Testis (tissue), 3 donors: ENCODE results near the gene PLA2R1. TPM values are rescaled to one million over a fixed set of nuclear protein-coding genes. Genes with fewer than 3 reads are reported as not detected.

Experiments
- DNase-seq: peaks from one replicate; pipeline ENCODE4 v3.0.0-alpha.2; 2019
- H3K27ac ChIP-seq, 2 donors: fragments of 200-600 bp; sonication (generic); one replicate each; pipeline ENCODE4 v1.5.1; 2019
- H3K27me3 ChIP-seq: fragments of 200-600 bp; sonication (generic); one replicate; pipeline ENCODE4 v1.5.1; 2019
- H3K36me3 ChIP-seq: fragments of 200-600 bp; sonication (generic); one replicate; pipeline ENCODE4 v1.5.1; 2017; ENCODE audit warnings: low read depth; ENCODE audit errors: missing control alignments
- H3K4me1 ChIP-seq: fragments of 200-600 bp; sonication (generic); one replicate; pipeline ENCODE4 v1.5.1; 2019
- H3K4me3 ChIP-seq, 2 donors: fragments of 200-600 bp; sonication (generic); one replicate each; pipeline ENCODE4 v1.5.1; 2017 to 2019
- H3K9me3 ChIP-seq: fragments of 200-600 bp; sonication (generic); one replicate; pipeline ENCODE4 v1.5.1; 2017
- CTCF ChIP-seq, 3 experiments: fragments of 450-650 bp in 2 of 3; fragments of 200-600 bp in 1 of 3; sonication (generic) in 1 of 3; IDR thresholded peaks; one replicate each; pipeline ENCODE4 v1.5.1; 2016 to 2019; ENCODE audit warnings: antibody characterized with exemption in 3 of 3, mild to moderate bottlenecking in 2 of 3, moderate library complexity in 1 of 3
- POLR2A ChIP-seq: fragments of 450-650 bp; IDR thresholded peaks from one replicate; pipeline ENCODE4 v1.6.1; 2017; ENCODE audit warnings: antibody characterized with exemption, mild to moderate bottlenecking, moderate library complexity
- WGBS, 2 donors: methylation state at CpG; one replicate each; pipeline ENCODE4 v1.1.5; 2018; 5-methylcytosine and 5-hydroxymethylcytosine counted together
- intact Hi-C: fragments of 100-400 bp; cut with DNase I; formaldehyde crosslinking; loops from one replicate; pipeline ENCODE4 v1.15.1; 2023; ENCODE audit warnings: low total_unique reads
- polyA plus RNA-seq: library from polyadenylated mRNA; stranded (reverse); fragments of 350-450 nt; fragmentation: Illumina TruSeq; extraction: RNeasy Lipid Tissue Mini Kit (QIAGEN cat#74804); gene quantifications from one replicate; pipeline ENCODE4 v1.2.3, GENCODE V29; 2014; ENCODE audit warnings: low read depth, low replicate concordance; ENCODE audit not compliant: insufficient read depth
- total RNA-seq, 2 donors: library from RNA; depleted of rRNA; stranded (reverse); fragments of >200 nt; gene quantifications; one replicate each; pipeline ENCODE4 v1.2.3, GENCODE V29; 2016

Gene PLA2R1
- total and polyA plus RNA-seq, 3 donors from 2014 or later: 3.4 to 5.3 (median 5.0) TPM

GRCh38 chr2:160108646-160109045 lies 46.2 kb upstream of the PLA2R1 start:
- intact Hi-C loops: no loop called here
- no peaks in the 10 kb centered on the region for H3K27me3 ChIP-seq
- DNase-seq: no peak

GRCh38 chr2:160105366-160105765 lies 43.0 kb upstream of the PLA2R1 start:
- no peaks in the 10 kb centered on the region for H3K4me1 ChIP-seq
- no peaks in the 10 kb centered on the region for H3K9me3 ChIP-seq
- no peaks in the 10 kb centered on the region for H3K27me3 ChIP-seq
- TF ChIP-seq CTCF (IDR thresholded peaks at IDR 0.05) (no peak), POLR2A (no peak)
- H3K4me3 ChIP-seq: no peak overlapping the region
- H3K36me3 ChIP-seq: no peaks in the 10 kb centered on the region
- DNase-seq: no peak
- intact Hi-C loops: no loop called here
- WGBS, 2 donors: 91 to 97% methylated on average over 1 of the region's 1 CpG
- H3K27ac ChIP-seq: no peak overlapping the region

More at GRCh38 chr2:160108646-160109045, 46.2 kb upstream of the PLA2R1 start:
- TF ChIP-seq POLR2A: no peak
- no peak for TF ChIP-seq CTCF (IDR thresholded peaks at IDR 0.05)
- H3K9me3 ChIP-seq: no peaks in the 10 kb centered on the region
- H3K4me3 ChIP-seq: no peak overlapping the region
- no peaks in the 10 kb centered on the region for H3K36me3 ChIP-seq
- no peaks in the 10 kb centered on the region for H3K4me1 ChIP-seq
- 50 to 51% methylated on average over 2 of the region's 2 CpGs for WGBS, 2 donors
- H3K27ac ChIP-seq: no peak overlapping the region

- Histone ChIP-seq H3K9me3 (no peaks in the 10 kb centered on the region), H3K4me3 (no peak overlapping the region), H3K36me3 (no peaks in the 10 kb centered on the region), H3K4me1 (no peaks in the 10 kb centered on the region), H3K27me3 (no peaks in the 10 kb centered on the region), H3K27ac (no peak overlapping the region)
- no peak for DNase-seq
- TF ChIP-seq CTCF (IDR thresholded peaks at IDR 0.05): no peak
- TF ChIP-seq POLR2A: no peak
- intact Hi-C loops: no loop called here
- WGBS, 2 donors: 53 to 89% methylated on average over 2 of the region's 2 CpGs
Observed at GRCh38 chr2:160104115-160104514, 41.7 kb upstream of the PLA2R1 start.

- Histone ChIP-seq H3K27ac (no peak overlapping the region), H3K9me3 (no peaks in the 10 kb centered on the region), H3K36me3 (no peaks in the 10 kb centered on the region), H3K4me3 (no peak overlapping the region), H3K4me1 (no peaks in the 10 kb centered on the region), H3K27me3 (no peaks in the 10 kb centered on the region)
- WGBS, 2 donors: 100% methylated on average over 1 of the region's 1 CpG
- TF ChIP-seq POLR2A (no peak), CTCF (IDR thresholded peaks at IDR 0.05) (no peak)
- intact Hi-C loops: no loop called here
- DNase-seq: no peak
Observed at GRCh38 chr2:160097326-160097725, 34.9 kb upstream of the PLA2R1 start.

GRCh38 chr2:160096409-160096808 lies 34.0 kb upstream of the PLA2R1 start:
- H3K4me1 ChIP-seq: no peaks in the 10 kb centered on the region
- H3K27ac ChIP-seq: no peak overlapping the region
- intact Hi-C loops: no loop called here
- no peaks in the 10 kb centered on the region for H3K27me3 ChIP-seq
- WGBS, 2 donors: 87 to 92% methylated on average over 4 of the region's 4 CpGs
- DNase-seq: no peak
- TF ChIP-seq CTCF (IDR thresholded peaks at IDR 0.05): no peak
- no peak for TF ChIP-seq POLR2A
- no peaks in the 10 kb centered on the region for H3K9me3 ChIP-seq
- H3K4me3 ChIP-seq: no peak overlapping the region
- no peaks in the 10 kb centered on the region for H3K36me3 ChIP-seq
